GM12891 (cell line): ENCODE measurements around the gene LONP1.

Experiments
- POLR2A ChIP-seq: IDR thresholded peaks from 2 replicates; pipeline ENCODE4 v1.6.1; 2011; ENCODE audit warnings: low read depth, low read length, control low read depth
- POLR2AphosphoS5 ChIP-seq: IDR thresholded peaks from 2 replicates; pipeline ENCODE4 v1.6.1; 2011; ENCODE audit warnings: low read depth, low read length, control low read depth
- POU2F2 ChIP-seq: IDR thresholded peaks from 2 replicates; pipeline ENCODE4 v1.6.1; 2011; ENCODE audit warnings: low read depth, mild to moderate bottlenecking, control low read depth, low read length, moderate library complexity
- TAF1 ChIP-seq: IDR thresholded peaks from 2 replicates; pipeline ENCODE4 v1.6.1; 2011; ENCODE audit warnings: low read depth, low read length, control low read depth

DNA sequence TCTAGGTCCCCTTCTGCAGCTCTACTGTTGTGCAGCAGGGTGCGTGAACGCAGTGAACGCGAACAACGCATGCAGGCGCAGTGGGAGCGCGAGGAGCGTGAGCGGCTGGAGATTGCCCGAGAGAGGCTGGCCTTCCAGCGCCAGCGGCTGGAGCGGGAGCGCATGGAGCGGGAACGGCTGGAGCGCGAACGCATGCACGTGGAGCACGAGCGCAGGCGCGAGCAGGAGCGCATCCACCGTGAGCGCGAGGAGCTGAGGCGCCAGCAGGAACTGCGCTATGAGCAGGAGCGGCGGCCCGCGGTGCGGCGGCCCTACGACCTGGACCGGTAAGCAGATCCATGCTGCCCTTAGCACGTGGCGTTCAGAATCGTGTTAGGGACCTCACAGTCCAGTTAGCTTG lies 58.5 kb downstream of the LONP1 start:
- no peak for TF ChIP-seq TAF1
- no peak for TF ChIP-seq POLR2A
- TF ChIP-seq POLR2AphosphoS5, result no peak
- no peak for TF ChIP-seq POU2F2
